ENCODE results near the gene TPRA1.
"Not testable (repeated sequence)": the region's sequence is repeated elsewhere in the genome, so short reads cannot be mapped to it uniquely, and the experiment has no call there.

Gene TPRA1

GRCh38 chr3:127606086-127606805, 15.7 kb upstream of the TPRA1 start:
- H3K27me3 Mint-ChIP-seq, result no peaks in the 10 kb centered on the region
- H3K4me3 Mint-ChIP-seq, result no peak overlapping the region
- H3K27ac Mint-ChIP-seq, result no peak overlapping the region
- peaks cover 18% of the 10 kb centered on the region for H3K36me3 Mint-ChIP-seq
- H3K4me1 Mint-ChIP-seq, result peaks cover 5% of the 10 kb centered on the region
- no peaks in the 10 kb centered on the region for H3K9me3 Mint-ChIP-seq

GRCh38 chr3:127605547-127605946, 15.0 kb upstream of the TPRA1 start:
- H3K36me3 Mint-ChIP-seq, result peaks cover 18% of the 10 kb centered on the region
- H3K9me3 Mint-ChIP-seq, H3K27me3 Mint-ChIP-seq, H3K27ac Mint-ChIP-seq, H3K4me3 Mint-ChIP-seq, H3K4me1 Mint-ChIP-seq: not testable (repeated sequence)

GRCh38 chr3:127604546-127605165, 14.1 kb upstream of the TPRA1 start:
- H3K9me3 Mint-ChIP-seq, result no peaks in the 10 kb centered on the region
- peaks cover 18% of the 10 kb centered on the region for H3K36me3 Mint-ChIP-seq
- no peak overlapping the region for H3K4me3 Mint-ChIP-seq
- H3K4me1 Mint-ChIP-seq, result peaks cover 9% of the 10 kb centered on the region
- H3K27ac Mint-ChIP-seq, result peak overlapping the region; percentile 62
- no peaks in the 10 kb centered on the region for H3K27me3 Mint-ChIP-seq

GRCh38 chr3:127604035-127604434, 13.5 kb upstream of the TPRA1 start:
- no peak overlapping the region for H3K4me3 Mint-ChIP-seq
- H3K4me1 Mint-ChIP-seq, result peaks cover 9% of the 10 kb centered on the region
- peaks cover 16% of the 10 kb centered on the region for H3K36me3 Mint-ChIP-seq
- no peak overlapping the region for H3K27ac Mint-ChIP-seq
- no peaks in the 10 kb centered on the region for H3K27me3 Mint-ChIP-seq
- no peaks in the 10 kb centered on the region for H3K9me3 Mint-ChIP-seq

- H3K4me1 Mint-ChIP-seq, result peaks cover 15% of the 10 kb centered on the region
- peaks cover 2% of the 10 kb centered on the region for H3K36me3 Mint-ChIP-seq
- peak overlapping the region; percentile 4 for H3K27ac Mint-ChIP-seq
- no peaks in the 10 kb centered on the region for H3K27me3 Mint-ChIP-seq
- no peaks in the 10 kb centered on the region for H3K9me3 Mint-ChIP-seq
- peak overlapping the region; percentile 4 for H3K4me3 Mint-ChIP-seq
Observed at GRCh38 chr3:127600749-127601456, 10.4 kb upstream of the TPRA1 start.

- Mint-ChIP-seq H3K4me1 (peaks cover 15% of the 10 kb centered on the region), H3K4me3 (peak overlapping the region; percentile 91), H3K27ac (peak overlapping the region; percentile 99), H3K27me3 (no peaks in the 10 kb centered on the region), H3K9me3 (no peaks in the 10 kb centered on the region), H3K36me3 (no peaks in the 10 kb centered on the region)
Observed at GRCh38 chr3:127598841-127599570, 8.5 kb upstream of the TPRA1 start.

- Mint-ChIP-seq H3K9me3 (no peaks in the 10 kb centered on the region), H3K27me3 (no peaks in the 10 kb centered on the region), H3K4me3 (peak overlapping the region; percentile 28), H3K36me3 (no peaks in the 10 kb centered on the region), H3K27ac (peak overlapping the region; percentile 4), H3K4me1 (peaks cover 15% of the 10 kb centered on the region)
Observed at GRCh38 chr3:127597020-127597771, 6.7 kb upstream of the TPRA1 start.

- H3K27me3 Mint-ChIP-seq, result no peaks in the 10 kb centered on the region
- no peak overlapping the region for H3K4me3 Mint-ChIP-seq
- H3K27ac Mint-ChIP-seq, result no peak overlapping the region
Observed at GRCh38 chr3:127595303-127595702, 4.8 kb upstream of the TPRA1 start.

GRCh38 chr3:127593178-127593577, 2.6 kb upstream of the TPRA1 start:
- H3K4me3 Mint-ChIP-seq, result no peak overlapping the region
- H3K27ac Mint-ChIP-seq, result peak overlapping the region; percentile 55
- H3K4me1 Mint-ChIP-seq, result peaks cover 25% of the 10 kb centered on the region
- no peaks in the 10 kb centered on the region for H3K36me3 Mint-ChIP-seq
- no peaks in the 10 kb centered on the region for H3K27me3 Mint-ChIP-seq
- H3K9me3 Mint-ChIP-seq, result no peaks in the 10 kb centered on the region

More at GRCh38 chr3:127595303-127595702, 4.8 kb upstream of the TPRA1 start:
- Mint-ChIP-seq H3K4me1 (peaks cover 18% of the 10 kb centered on the region), H3K36me3 (no peaks in the 10 kb centered on the region), H3K9me3 (no peaks in the 10 kb centered on the region)

GRCh38 chr3:127590282-127590592, 296 bp downstream of the TPRA1 start:
- Mint-ChIP-seq H3K4me1 (peaks cover 38% of the 10 kb centered on the region), H3K27ac (no peak overlapping the region), H3K36me3 (no peaks in the 10 kb centered on the region), H3K27me3 (no peaks in the 10 kb centered on the region), H3K4me3 (peak overlapping the region; percentile 94), H3K9me3 (no peaks in the 10 kb centered on the region)

- Mint-ChIP-seq H3K9me3 (no peaks in the 10 kb centered on the region), H3K27me3 (no peaks in the 10 kb centered on the region), H3K36me3 (no peaks in the 10 kb centered on the region), H3K4me1 (peaks cover 42% of the 10 kb centered on the region), H3K27ac (no peak overlapping the region), H3K4me3 (peak overlapping the region; percentile 88)
Observed at GRCh38 chr3:127589600-127590281, 792 bp downstream of the TPRA1 start.

GRCh38 chr3:127588806-127589577, 1.5 kb downstream of the TPRA1 start:
- H3K27me3 Mint-ChIP-seq, result no peaks in the 10 kb centered on the region
- H3K36me3 Mint-ChIP-seq, result no peaks in the 10 kb centered on the region
- no peaks in the 10 kb centered on the region for H3K9me3 Mint-ChIP-seq
- H3K4me1 Mint-ChIP-seq, result peaks cover 47% of the 10 kb centered on the region
- H3K4me3 Mint-ChIP-seq, result peak overlapping the region; percentile 88
- peak overlapping the region; percentile 30 for H3K27ac Mint-ChIP-seq

GRCh38 chr3:127587876-127588275, 2.7 kb downstream of the TPRA1 start:
- H3K27ac Mint-ChIP-seq, result no peak overlapping the region
- H3K36me3 Mint-ChIP-seq, result no peaks in the 10 kb centered on the region
- no peaks in the 10 kb centered on the region for H3K9me3 Mint-ChIP-seq
- no peaks in the 10 kb centered on the region for H3K27me3 Mint-ChIP-seq
- no peak overlapping the region for H3K4me3 Mint-ChIP-seq
- peaks cover 47% of the 10 kb centered on the region for H3K4me1 Mint-ChIP-seq

GRCh38 chr3:127585813-127586413, 4.6 kb downstream of the TPRA1 start:
- Mint-ChIP-seq H3K9me3 (no peaks in the 10 kb centered on the region), H3K36me3 (no peaks in the 10 kb centered on the region), H3K27ac (no peak overlapping the region), H3K4me1 (peaks cover 43% of the 10 kb centered on the region), H3K4me3 (no peak overlapping the region), H3K27me3 (no peaks in the 10 kb centered on the region)

All from activated naive CD4-positive, alpha-beta T cell treated with anti-CD3 and anti-CD28 coated beads, Interleukin-2, amount 50 U/mL, for 24 hours (primary cell).